Neutrophil (primary cell): ENCODE data around the gene CPZ.
"Not testable (repeated sequence)": the region's sequence is repeated elsewhere in the genome, so short reads cannot be mapped to it uniquely, and the experiment has no call there.

Experiments
- H3K27ac ChIP-seq: fragments of 200-600 bp; sonication (generic); 2 replicates; pipeline ENCODE4 v1.5.1; 2016; ENCODE audit warnings: mild to moderate bottlenecking, moderate library complexity
- H3K27me3 ChIP-seq: fragments of 200-600 bp; sonication (generic); 2 replicates; pipeline ENCODE4 v1.6.0; 2016; ENCODE audit warnings: mild to moderate bottlenecking
- H3K36me3 ChIP-seq: fragments of 200-600 bp; sonication (generic); 2 replicates; pipeline ENCODE4 v1.5.1; 2017
- H3K4me1 ChIP-seq, 2 experiments: fragments of 200-600 bp in 1 of 2; sonication (generic) in 1 of 2; 1 replicate in 1 of 2; 2 replicates in 1 of 2; pipeline versions ENCODE4 v1.5.1 to v1.6.1; 2013 to 2016; ENCODE audit warnings: low read depth in 1 of 2, low read length in 1 of 2, mild to moderate bottlenecking in 1 of 2, moderate library complexity in 1 of 2; ENCODE audit not compliant: control insufficient read depth in 1 of 2, insufficient read depth in 1 of 2
- H3K4me3 ChIP-seq, 2 experiments: fragments of 200-600 bp in 1 of 2; sonication (generic) in 1 of 2; 1 replicate in 1 of 2; 2 replicates in 1 of 2; pipeline ENCODE4 v1.5.1; 2013 to 2016; ENCODE audit warnings: low read depth in 1 of 2, low read length in 1 of 2, mild to moderate bottlenecking in 1 of 2, moderate library complexity in 1 of 2
- H3K9me3 ChIP-seq: fragments of 200-600 bp; sonication (generic); 2 replicates; pipeline ENCODE4 v1.5.1; 2016
- CTCF ChIP-seq: fragments of 200-600 bp; sonication (generic); IDR thresholded peaks from 2 replicates; pipeline ENCODE4 v1.5.1; 2016; ENCODE audit warnings: antibody characterized with exemption

The CPZ gene

GRCh38 chr4:8652181-8653078, 59.9 kb downstream of the CPZ start:
- Histone ChIP-seq H3K27me3 (peaks cover 11% of the 10 kb centered on the region), H3K4me1 (no peaks in the 10 kb centered on the region), H3K9me3 (no peaks in the 10 kb centered on the region), H3K27ac (no peak overlapping the region), H3K36me3 (no peaks in the 10 kb centered on the region), H3K4me3 (no peak overlapping the region)
- no peak for TF ChIP-seq CTCF

GRCh38 chr4:8653326-8654000, 60.9 kb downstream of the CPZ start:
- Histone ChIP-seq H3K27me3 (peaks cover 13% of the 10 kb centered on the region), H3K36me3 (no peaks in the 10 kb centered on the region), H3K4me1 (no peaks in the 10 kb centered on the region), H3K4me3 (no peak overlapping the region), H3K9me3 (no peaks in the 10 kb centered on the region), H3K27ac (no peak overlapping the region)
- no peak for TF ChIP-seq CTCF

GRCh38 chr4:8654139-8654538, 61.6 kb downstream of the CPZ start:
- H3K27me3 ChIP-seq, result peaks cover 13% of the 10 kb centered on the region
- not testable (repeated sequence) for H3K4me3 ChIP-seq, H3K36me3 ChIP-seq, H3K4me1 ChIP-seq, H3K9me3 ChIP-seq, H3K27ac ChIP-seq

- Histone ChIP-seq H3K4me1 (no peaks in the 10 kb centered on the region), H3K27me3 (peaks cover 9% of the 10 kb centered on the region), H3K27ac (no peak overlapping the region), H3K36me3 (no peaks in the 10 kb centered on the region), H3K4me3 (no peak overlapping the region), H3K9me3 (no peaks in the 10 kb centered on the region)
- TF ChIP-seq CTCF, result no peak
Observed at GRCh38 chr4:8655411-8656184, 63.0 kb downstream of the CPZ start.

GRCh38 chr4:8656185-8656517, 63.6 kb downstream of the CPZ start:
- no peak for TF ChIP-seq CTCF
- no peak overlapping the region for H3K4me3 ChIP-seq
- H3K36me3 ChIP-seq, result no peaks in the 10 kb centered on the region
- H3K27ac ChIP-seq, result no peak overlapping the region
- H3K9me3 ChIP-seq, result no peaks in the 10 kb centered on the region
- peaks cover 12% of the 10 kb centered on the region for H3K27me3 ChIP-seq
- no peaks in the 10 kb centered on the region for H3K4me1 ChIP-seq
